Esophagus squamous epithelium (tissue), 4 donors: ENCODE results near the gene SIRPB2.

Source experiments
- CTCF ChIP-seq, 6 experiments: fragments of 450-650 bp in 4 of 6; fragments of 200-600 bp in 2 of 6; sonication (generic) in 2 of 6; IDR thresholded peaks; one replicate each; pipeline ENCODE4 v1.5.1; 2016 to 2019; ENCODE audit warnings: antibody characterized with exemption in 6 of 6, mild to moderate bottlenecking in 4 of 6, moderate library complexity in 4 of 6
- POLR2A ChIP-seq, 4 donors: fragments of 450-650 bp; IDR thresholded peaks; one replicate each; pipeline ENCODE4 v1.6.1; 2017; ENCODE audit warnings: antibody characterized with exemption in 4 of 4, mild to moderate bottlenecking in 4 of 4, moderate library complexity in 3 of 4

- TF ChIP-seq CTCF (IDR thresholded peaks at IDR 0.05) = no peak
- no peak for TF ChIP-seq POLR2A (IDR thresholded peaks at IDR 0.05)
Observed at GRCh38 chr20:1499528-1500420, 8.6 kb upstream of the SIRPB2 start.
